ENCODE data around the gene SEC14L3.

The SEC14L3 gene

GRCh38 chr22:30500628-30501027 lies 28.8 kb upstream of the SEC14L3 start:
- no peak for TF ChIP-seq CTCF (conservative IDR thresholded peaks at IDR 0.05; ENCODE audit: low read depth, low read length)

GRCh38 chr22:30497466-30498150 lies 25.8 kb upstream of the SEC14L3 start:
- no peak for DNase-seq (ENCODE audit: low read depth)
- TF ChIP-seq CTCF (conservative IDR thresholded peaks at IDR 0.05; ENCODE audit: low read depth, low read length): no peak
- no peak overlapping the region for H3K4me3 ChIP-seq (ENCODE audit: low read length)

More at GRCh38 chr22:30500628-30501027, 28.8 kb upstream of the SEC14L3 start:
- no peak for DNase-seq (ENCODE audit: low read depth)
- H3K4me3 ChIP-seq (ENCODE audit: low read length): no peak overlapping the region

GRCh38 chr22:30495041-30495784 lies 23.4 kb upstream of the SEC14L3 start:
- no peak for TF ChIP-seq CTCF (conservative IDR thresholded peaks at IDR 0.05; ENCODE audit: low read depth, low read length)
- no peak overlapping the region for H3K4me3 ChIP-seq (ENCODE audit: low read length)
- DNase-seq (ENCODE audit: low read depth): no peak

GRCh38 chr22:30492144-30492543 lies 20.3 kb upstream of the SEC14L3 start:
- no peak overlapping the region for H3K4me3 ChIP-seq (ENCODE audit: low read length)
- DNase-seq (ENCODE audit: low read depth): no peak
- no peak for TF ChIP-seq CTCF (conservative IDR thresholded peaks at IDR 0.05; ENCODE audit: low read depth, low read length)

- DNase-seq (ENCODE audit: low read depth): no peak
- TF ChIP-seq CTCF (conservative IDR thresholded peaks at IDR 0.05; ENCODE audit: low read depth, low read length): no peak
- H3K4me3 ChIP-seq (ENCODE audit: low read length): no peak overlapping the region
Observed at GRCh38 chr22:30491381-30491780, 19.6 kb upstream of the SEC14L3 start.

- peak; percentile 17 for TF ChIP-seq CTCF (conservative IDR thresholded peaks at IDR 0.05; ENCODE audit: low read depth, low read length)
- DNase-seq (ENCODE audit: low read depth): no peak
- no peak overlapping the region for H3K4me3 ChIP-seq (ENCODE audit: low read length)
Observed at GRCh38 chr22:30490399-30490798, 18.6 kb upstream of the SEC14L3 start.

- no peak for TF ChIP-seq CTCF (conservative IDR thresholded peaks at IDR 0.05; ENCODE audit: low read depth, low read length)
- no peak overlapping the region for H3K4me3 ChIP-seq (ENCODE audit: low read length)
- no peak for DNase-seq (ENCODE audit: low read depth)
Observed at GRCh38 chr22:30488121-30488520, 16.3 kb upstream of the SEC14L3 start.

Data from retinal pigment epithelial cell (primary cell).